T-cell (primary cell): ENCODE results near the gene ST8SIA5. TPM values are rescaled to one million over a fixed set of nuclear protein-coding genes. Genes with fewer than 3 reads are reported as not detected.

Source experiments
- ATAC-seq, 4 experiments: fragments of 200-7000 bp in 3 of 4; fragments of 150-1000 bp in 1 of 4; cut with Tn5 transposase; replicated peaks in 1 of 4; 1 replicate in 3 of 4; 2 replicates in 1 of 4; pipeline ENCODE4 v1.10.0; 2021; ENCODE audit warnings: moderate library complexity in 3 of 4, mild to moderate bottlenecking in 2 of 4, moderate number of reproducible peaks in 1 of 4
- CTCF ChIA-PET, 2 donors: fragments of 300-600 bp; sonication (Branson Sonifier 250); formaldehyde crosslinking; loops; one replicate each; lab custom pipeline; 2022; ENCODE audit warnings: antibody characterized with exemption in 2 of 2; lab: Charles Lee
- POLR2A ChIA-PET, 2 donors: fragments of 300-600 bp; sonication (Branson Sonifier 250); formaldehyde crosslinking; loops; one replicate each; lab custom pipeline; 2022; ENCODE audit warnings: antibody characterized with exemption in 2 of 2; lab: Charles Lee
- DNase-seq, 35 experiments: peaks; one replicate each; pipeline versions ENCODE4 v3.0.0 to v3.0.0-alpha.2; 2013 to 2023
- H3K27ac ChIP-seq: one replicate; pipeline ENCODE4 v1.5.1; 2013; ENCODE audit warnings: low read length
- H3K27me3 ChIP-seq, 2 experiments: replicated peaks in 1 of 2; 1 replicate in 1 of 2; 2 replicates in 1 of 2; pipeline versions ENCODE4 v1.6.1 to v1.7.0; 2013; ENCODE audit warnings: low read length in 1 of 2, mixed read lengths in 1 of 2; ENCODE audit not compliant: control insufficient read depth in 2 of 2, insufficient read depth in 2 of 2; ENCODE audit errors: extremely low read depth in 1 of 2
- H3K36me3 ChIP-seq, 2 donors: 1 replicate in 1 of 2; 2 replicates in 1 of 2; pipeline versions ENCODE4 v1.6.1 to v1.7.0; 2013; ENCODE audit warnings: low read length in 1 of 2; ENCODE audit not compliant: control insufficient read depth in 2 of 2, insufficient read depth in 1 of 2; ENCODE audit errors: extremely low read depth in 1 of 2
- H3K4me1 ChIP-seq, 2 experiments: 1 replicate in 1 of 2; 2 replicates in 1 of 2; pipeline versions ENCODE4 v1.6.1 to v1.7.0; 2013; ENCODE audit warnings: low read length in 2 of 2, mixed read lengths in 1 of 2; ENCODE audit not compliant: insufficient read depth in 2 of 2, control insufficient read depth in 1 of 2; ENCODE audit errors: extremely low read depth in 1 of 2
- H3K4me3 ChIP-seq, 2 donors: 1 replicate in 1 of 2; 2 replicates in 1 of 2; pipeline versions ENCODE4 v1.5.1 to v1.7.0; 2013; ENCODE audit warnings: mild to moderate bottlenecking in 2 of 2, low read length in 1 of 2, moderate library complexity in 1 of 2; ENCODE audit not compliant: control insufficient read depth in 1 of 2; ENCODE audit errors: extremely low read depth in 1 of 2
- H3K9me3 ChIP-seq: 2 replicates; pipeline ENCODE4 v1.7.0; 2013
- H3K27ac Mint-ChIP-seq, 2 donors: one replicate each; pipeline ENCODE4 v1.8.0; 2020 to 2021; ENCODE audit warnings: mild to moderate bottlenecking in 2 of 2, mixed read lengths in 2 of 2
- H3K27me3 Mint-ChIP-seq, 2 donors: one replicate each; pipeline ENCODE4 v1.8.0; 2021 to 2022; ENCODE audit warnings: mixed read lengths in 2 of 2
- H3K36me3 Mint-ChIP-seq: one replicate; pipeline ENCODE4 v1.8.0; 2021; ENCODE audit warnings: mixed read lengths
- H3K4me1 Mint-ChIP-seq, 3 donors: one replicate each; pipeline ENCODE4 v1.8.0; 2020 to 2022; ENCODE audit warnings: mixed read lengths in 3 of 3, mild to moderate bottlenecking in 1 of 3
- H3K4me3 Mint-ChIP-seq, 3 donors: one replicate each; pipeline ENCODE4 v1.8.0; 2020 to 2022; ENCODE audit warnings: mild to moderate bottlenecking in 3 of 3, mixed read lengths in 3 of 3, moderate library complexity in 3 of 3
- H3K9me3 Mint-ChIP-seq, 3 donors: one replicate each; pipeline ENCODE4 v1.8.0; 2020 to 2022; ENCODE audit warnings: mixed read lengths in 3 of 3
- WGBS: methylation state at CpG from one replicate; pipeline ENCODE4 v1.1.5; 2013; ENCODE audit warnings: missing lambda C conversion rate; ENCODE audit not compliant: insufficient coverage; 5-methylcytosine and 5-hydroxymethylcytosine counted together
- total RNA-seq, 35 experiments: library from RNA in 6 of 35; stranded (reverse) in 6 of 35; fragments of 120-200 nt in 1 of 35; gene quantifications; one replicate each; pipeline versions ENCODE4 v1.2.1 to v1.2.4 and lab custom pipeline; 2013 to 2026

Gene ST8SIA5
- total RNA-seq, 5 donors from 2014 or later (not counting 1 experiment from before 2014, with no cell fraction given): 0.09 to 0.28 TPM; not detected in 3

DNA sequence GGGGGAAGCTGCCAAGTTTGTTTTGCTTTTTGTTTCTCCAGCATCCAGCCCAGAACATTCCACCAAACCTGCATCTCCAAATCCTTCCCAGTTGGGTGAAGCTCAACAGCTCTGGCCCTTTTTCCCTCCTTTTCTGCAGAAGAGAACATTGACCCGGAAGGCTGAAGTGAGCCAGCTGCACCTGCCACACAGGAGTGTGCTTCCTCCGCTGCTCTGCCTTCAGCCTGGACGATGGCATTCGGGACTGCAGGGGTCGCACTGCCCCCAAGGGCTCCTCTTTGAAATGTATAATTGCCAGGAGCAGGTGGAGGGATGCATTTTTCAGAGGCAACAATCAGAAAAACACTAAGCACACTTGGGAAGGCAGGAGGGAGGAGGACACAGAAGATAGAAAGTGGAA is 41.8 kb downstream of the ST8SIA5 start:
- Mint-ChIP-seq H3K4me3 (no peak overlapping the region), H3K27ac (no peak overlapping the region), H3K9me3 (no peaks in the 10 kb centered on the region), H3K4me1 (peaks cover 0 to 2% (median 0%) of the 10 kb centered on the region in 3 donors), H3K27me3 (peaks cover 11 to 20% of the 10 kb centered on the region in 2 donors), H3K36me3 (no peaks in the 10 kb centered on the region)
- Histone ChIP-seq H3K9me3 (no peaks in the 10 kb centered on the region), H3K27me3 (peaks cover 0 to 16% of the 10 kb centered on the region in 2 experiments), H3K4me3 (no peak overlapping the region), H3K27ac (no peak overlapping the region), H3K4me1 (no peaks in the 10 kb centered on the region), H3K36me3 (no peaks in the 10 kb centered on the region)
- WGBS: 80% methylated on average over 2 of the region's 5 CpGs
- ChIA-PET CTCF (no interaction called here), POLR2A (no interaction called here)
- ATAC-seq (no peak), DNase-seq (no peak)

DNA sequence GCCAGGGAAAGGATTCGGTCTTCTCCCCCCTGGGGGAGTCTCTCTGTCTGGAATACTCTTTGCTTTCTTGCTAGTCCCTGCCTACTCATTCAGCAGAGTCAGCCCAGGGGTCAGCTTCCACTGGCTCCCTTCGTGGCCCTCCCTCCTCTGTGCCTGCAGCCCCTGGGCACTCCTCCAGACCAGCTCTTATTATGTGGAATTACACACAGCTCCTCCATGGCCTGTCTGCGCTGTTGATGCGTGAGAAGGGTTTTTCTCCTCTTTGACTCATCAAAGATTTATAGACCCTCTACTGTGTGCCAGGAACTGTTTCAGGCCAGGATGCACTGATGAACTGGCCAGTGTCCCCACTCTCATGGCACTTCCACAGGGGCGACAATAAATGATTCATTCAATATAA is 44.4 kb downstream of the ST8SIA5 start:
- Mint-ChIP-seq H3K4me3 (no peak overlapping the region), H3K27me3 (peaks cover 3 to 6% of the 10 kb centered on the region in 2 donors), H3K4me1 (peaks cover 0 to 2% (median 0%) of the 10 kb centered on the region in 3 donors), H3K27ac (no peak overlapping the region), H3K36me3 (no peaks in the 10 kb centered on the region), H3K9me3 (no peaks in the 10 kb centered on the region)
- no peak for DNase-seq
- CTCF ChIA-PET: no interaction called here
- Histone ChIP-seq H3K27ac (no peak overlapping the region), H3K36me3 (no peaks in the 10 kb centered on the region), H3K4me1 (no peaks in the 10 kb centered on the region), H3K27me3 (peaks cover 0 to 16% of the 10 kb centered on the region in 2 experiments), H3K9me3 (no peaks in the 10 kb centered on the region), H3K4me3 (no peak overlapping the region)
- WGBS: 33% methylated on average over 1 of the region's 5 CpGs
- POLR2A ChIA-PET: no interaction called here
- no peak for ATAC-seq

DNA sequence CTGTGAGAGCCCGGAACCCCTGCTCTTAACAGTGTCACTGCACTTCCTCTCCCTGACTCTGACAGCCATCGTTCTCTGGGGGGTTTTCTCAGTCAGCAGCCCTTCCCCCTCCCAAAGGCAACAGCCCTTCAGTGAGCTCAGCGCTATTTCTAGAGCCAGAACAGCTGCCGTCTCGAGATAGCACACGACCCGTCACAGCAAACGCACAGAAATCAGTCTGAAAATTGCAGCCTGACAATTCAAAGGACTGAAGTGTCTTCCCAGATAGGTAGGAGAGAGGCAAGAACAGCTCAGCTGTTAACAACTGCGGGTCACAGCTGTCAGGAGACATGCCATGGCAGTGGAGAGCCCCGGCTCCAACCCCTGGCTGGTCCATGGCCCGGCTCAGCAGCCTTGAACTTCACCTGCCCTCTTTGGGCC is 45.4 kb downstream of the ST8SIA5 start:
- H3K27ac Mint-ChIP-seq: no peak overlapping the region
- H3K9me3 Mint-ChIP-seq: no peaks in the 10 kb centered on the region

DNA sequence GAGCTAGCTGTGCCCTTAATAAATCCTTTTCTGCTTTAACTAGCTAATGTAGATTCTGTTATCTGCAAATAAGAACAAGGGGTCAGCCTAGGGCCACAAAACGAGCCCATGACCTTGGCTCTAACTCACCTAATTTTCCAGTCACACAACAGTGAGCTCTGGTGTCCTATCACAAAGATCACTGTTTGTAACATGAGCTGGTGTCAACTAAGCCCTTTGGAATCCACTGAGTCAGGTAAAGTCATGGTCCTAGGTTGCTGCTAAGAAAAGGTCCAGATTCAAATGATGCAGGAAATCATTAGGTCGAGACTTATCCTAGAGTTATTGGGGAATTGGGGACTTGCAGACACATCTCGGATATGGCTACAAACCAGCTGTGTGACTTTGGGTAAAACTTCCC is 49.9 kb downstream of the ST8SIA5 start:
- Mint-ChIP-seq H3K4me3 (no peak overlapping the region), H3K27ac (no peak overlapping the region), H3K27me3 (peaks cover 3 to 4% of the 10 kb centered on the region in 2 donors), H3K36me3 (no peaks in the 10 kb centered on the region), H3K4me1 (peaks cover 0 to 2% (median 2%) of the 10 kb centered on the region in 3 donors), H3K9me3 (no peaks in the 10 kb centered on the region)
- Histone ChIP-seq H3K27ac (no peak overlapping the region), H3K36me3 (no peaks in the 10 kb centered on the region), H3K4me3 (no peak overlapping the region), H3K4me1 (no peaks in the 10 kb centered on the region), H3K9me3 (no peaks in the 10 kb centered on the region), H3K27me3 (peaks cover 0 to 13% of the 10 kb centered on the region in 2 experiments)
- ChIA-PET CTCF (no interaction called here), POLR2A (no interaction called here)
- no peak for DNase-seq
- no peak for ATAC-seq
- WGBS: 83% methylated on average over 2 of the region's 3 CpGs

More for the DNA sequence above, 45.4 kb downstream of the ST8SIA5 start:
- H3K27ac ChIP-seq: no peak overlapping the region
- ATAC-seq: no peak
- 20% methylated on average over 9 of the region's 11 CpGs for WGBS
- DNase-seq: no peak
- no peaks in the 10 kb centered on the region for H3K4me1 ChIP-seq
- ChIA-PET POLR2A (no interaction called here), CTCF (no interaction called here)
- Mint-ChIP-seq H3K27me3 (peaks cover 3 to 6% of the 10 kb centered on the region in 2 donors), H3K4me3 (no peak overlapping the region), H3K36me3 (no peaks in the 10 kb centered on the region), H3K4me1 (peaks cover 0 to 2% (median 0%) of the 10 kb centered on the region in 3 donors)
- peaks cover 0 to 11% of the 10 kb centered on the region in 2 experiments for H3K27me3 ChIP-seq
- H3K4me3 ChIP-seq: no peak overlapping the region
- no peaks in the 10 kb centered on the region for H3K9me3 ChIP-seq
- H3K36me3 ChIP-seq: no peaks in the 10 kb centered on the region

DNA sequence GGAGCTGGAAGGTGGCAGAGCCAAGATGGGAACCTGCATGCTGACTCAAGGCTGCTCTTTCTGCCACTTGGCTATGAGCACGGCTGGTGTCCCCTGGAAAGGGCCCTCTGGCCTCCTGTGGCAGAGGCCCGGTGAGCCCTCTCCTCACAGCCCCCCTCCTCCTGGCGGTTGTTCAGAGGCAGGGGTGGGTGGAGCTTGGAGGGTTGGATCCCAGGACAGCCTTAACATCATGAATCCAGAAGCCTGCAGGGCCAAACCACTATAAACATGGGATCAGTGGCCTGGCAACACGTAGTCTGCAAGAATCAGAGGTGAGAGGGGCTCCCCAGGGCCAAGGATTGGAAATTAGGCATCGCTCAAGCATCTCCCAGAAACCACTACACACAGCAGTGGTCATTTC is 51.3 kb downstream of the ST8SIA5 start:
- POLR2A ChIA-PET: no interaction called here
- WGBS: 67% methylated on average over 1 of the region's 5 CpGs
- H3K27ac ChIP-seq: no peak overlapping the region
- peaks cover 0 to 2% (median 0%) of the 10 kb centered on the region in 3 donors for H3K4me1 Mint-ChIP-seq
- CTCF ChIA-PET: no interaction called here
- H3K4me3 ChIP-seq: no peak overlapping the region
- peaks cover 0 to 6% of the 10 kb centered on the region in 2 experiments for H3K27me3 ChIP-seq
- peaks cover 2 to 3% of the 10 kb centered on the region in 2 donors for H3K27me3 Mint-ChIP-seq
- no peak for DNase-seq
- H3K9me3 ChIP-seq: no peaks in the 10 kb centered on the region
- H3K36me3 Mint-ChIP-seq: no peaks in the 10 kb centered on the region
- no peak overlapping the region for H3K4me3 Mint-ChIP-seq
- no peaks in the 10 kb centered on the region for H3K4me1 ChIP-seq
- no peaks in the 10 kb centered on the region for H3K36me3 ChIP-seq
- H3K27ac Mint-ChIP-seq: no peak overlapping the region
- no peak for ATAC-seq
- H3K9me3 Mint-ChIP-seq: no peaks in the 10 kb centered on the region

DNA sequence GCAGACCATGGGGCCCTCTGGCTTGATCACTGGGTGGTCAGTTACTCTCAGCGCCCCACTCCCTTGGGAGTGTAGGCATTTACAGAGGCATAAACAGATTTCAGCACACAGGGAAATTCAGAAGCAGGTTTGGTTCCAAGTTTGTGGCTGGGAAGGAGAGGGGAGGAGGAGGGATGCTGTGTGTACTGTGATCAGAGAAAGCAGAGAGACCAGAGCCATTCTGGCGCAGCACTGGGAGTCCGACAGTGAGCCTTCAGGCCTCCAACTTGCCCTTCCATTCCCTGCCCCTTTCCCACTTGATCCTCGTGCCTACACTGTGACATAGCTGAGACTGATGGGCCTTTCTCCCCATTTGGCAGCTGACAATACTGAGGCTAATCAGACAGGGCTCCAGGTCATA is 52.0 kb downstream of the ST8SIA5 start:
- Mint-ChIP-seq H3K4me1 (peaks cover 0 to 2% (median 0%) of the 10 kb centered on the region in 3 donors), H3K27ac (no peak overlapping the region), H3K36me3 (no peaks in the 10 kb centered on the region), H3K27me3 (peaks cover under 1 to 2% of the 10 kb centered on the region in 2 donors), H3K9me3 (no peaks in the 10 kb centered on the region), H3K4me3 (no peak overlapping the region)
- POLR2A ChIA-PET: no interaction called here
- Histone ChIP-seq H3K4me3 (no peak overlapping the region), H3K36me3 (no peaks in the 10 kb centered on the region), H3K9me3 (no peaks in the 10 kb centered on the region), H3K4me1 (no peaks in the 10 kb centered on the region), H3K27me3 (peaks cover 0 to 6% of the 10 kb centered on the region in 2 experiments), H3K27ac (no peak overlapping the region)
- no peak for ATAC-seq
- DNase-seq: no peak
- WGBS: 73% methylated on average over 3 of the region's 4 CpGs
- CTCF ChIA-PET: no interaction called here

DNA sequence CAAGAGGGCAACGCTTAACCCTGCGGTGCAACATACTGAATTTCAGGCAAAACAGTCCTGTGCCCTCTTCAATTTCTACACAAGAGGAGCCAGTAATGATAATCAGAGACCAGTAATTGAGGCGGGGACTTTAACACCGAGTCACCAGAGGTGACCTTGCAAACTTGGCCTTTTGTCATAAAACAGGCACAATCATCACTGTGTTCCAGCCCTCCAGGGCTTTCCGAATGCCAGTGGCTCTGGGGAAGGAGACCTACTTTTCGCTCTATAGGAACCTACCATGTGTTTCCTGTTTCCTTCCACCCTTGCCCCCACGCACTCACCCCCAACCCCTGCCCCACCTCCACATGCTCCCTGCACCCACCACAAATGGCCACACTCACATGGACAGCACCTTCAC is 52.7 kb downstream of the ST8SIA5 start:
- H3K9me3 Mint-ChIP-seq: no peaks in the 10 kb centered on the region
- peaks cover 0 to 2% (median 0%) of the 10 kb centered on the region in 3 donors for H3K4me1 Mint-ChIP-seq
- WGBS: 65% methylated on average over 7 of the region's 7 CpGs
- CTCF ChIA-PET: no interaction called here
- H3K27ac ChIP-seq: no peak overlapping the region
- ATAC-seq: no peak
- no peaks in the 10 kb centered on the region for H3K4me1 ChIP-seq
- H3K9me3 ChIP-seq: no peaks in the 10 kb centered on the region
- H3K4me3 ChIP-seq: no peak overlapping the region
- no peaks in the 10 kb centered on the region for H3K36me3 ChIP-seq
- no peak overlapping the region for H3K4me3 Mint-ChIP-seq
- POLR2A ChIA-PET: no interaction called here
- no peaks in the 10 kb centered on the region for H3K36me3 Mint-ChIP-seq
- peaks cover 0 to 8% of the 10 kb centered on the region in 2 experiments for H3K27me3 ChIP-seq
- no peak overlapping the region for H3K27ac Mint-ChIP-seq
- no peak for DNase-seq
- peaks cover 0 to under 1% of the 10 kb centered on the region in 2 donors for H3K27me3 Mint-ChIP-seq
